Myocyte (in vitro differentiated cells): ENCODE data around the gene DHFR2. TPM values are rescaled to one million over a fixed set of nuclear protein-coding genes. Genes with fewer than 3 reads are reported as not detected.
"Not testable (repeated sequence)": the region's sequence is repeated elsewhere in the genome, so short reads cannot be mapped to it uniquely, and the experiment has no call there.

ENCODE experiments used
- DNase-seq: peaks from one replicate; pipeline ENCODE4 v3.0.0-alpha.2; 2012; ENCODE audit warnings: low read depth
- polyA plus RNA-seq: library from polyadenylated mRNA; unstranded; fragments of >200 nt; gene quantifications from one replicate; pipeline ENCODE4 v1.2.1, GENCODE V29; 2012; ENCODE audit warnings: missing spikeins
- total RNA-seq: library from RNA; depleted of rRNA; stranded (reverse); fragments of >200 nt; gene quantifications from 2 replicates; pipeline ENCODE4 v1.2.3, GENCODE V29; 2014

DHFR2 gene
- 3.3 and 3.9 TPM in 2 replicates for total RNA-seq
- polyA plus RNA-seq: 3.0 TPM

GRCh38 chr3:94062513-94063404 is at the start of gene DHFR2, which contains the start of gene NSUN3:
Gene DHFR2, minus strand, starts transcription at chr3:94062916. Its CDS starts 1,405 bp downstream, at chr3:94061511.
Gene NSUN3, plus strand, starts transcription at chr3:94063061. Its CDS starts 66 bp downstream, at chr3:94063127.
- DNase-seq: peak; percentile 98

- no peak for DNase-seq
These were observed 48.1 kb upstream of the DHFR2 start for GRCh38 chr3:94110854-94111253.

GRCh38 chr3:94110232-94110631 is 47.5 kb upstream of the DHFR2 start:
- DNase-seq: not testable (repeated sequence)

GRCh38 chr3:94106268-94106667 is 43.6 kb upstream of the DHFR2 start:
- no peak for DNase-seq

- peak; percentile 3 for DNase-seq
These were observed 39.1 kb upstream of the DHFR2 start for GRCh38 chr3:94101860-94102259.

- DNase-seq: no peak
These were observed 36.6 kb upstream of the DHFR2 start for GRCh38 chr3:94099311-94099710.

- DNase-seq: no peak
These were observed 35.7 kb upstream of the DHFR2 start for GRCh38 chr3:94098452-94098851.

- no peak for DNase-seq
These were observed 32.4 kb upstream of the DHFR2 start for GRCh38 chr3:94095111-94095510.

GRCh38 chr3:94093151-94093550 is 30.4 kb upstream of the DHFR2 start:
- no peak for DNase-seq

GRCh38 chr3:94092086-94092485 is 29.4 kb upstream of the DHFR2 start:
- no peak for DNase-seq

GRCh38 chr3:94089126-94089525 is 26.4 kb upstream of the DHFR2 start:
- DNase-seq: no peak

GRCh38 chr3:94083261-94083660 is 20.5 kb upstream of the DHFR2 start:
- DNase-seq: no peak

GRCh38 chr3:94082391-94082937 is 19.7 kb upstream of the DHFR2 start:
- DNase-seq: no peak

- no peak for DNase-seq
These were observed 19.2 kb upstream of the DHFR2 start for GRCh38 chr3:94081884-94082283.

- DNase-seq: not testable (repeated sequence)
These were observed 17.8 kb upstream of the DHFR2 start for GRCh38 chr3:94080552-94080951.

GRCh38 chr3:94076055-94076454 is 13.3 kb upstream of the DHFR2 start:
- DNase-seq: peak; percentile 18

- DNase-seq: no peak
These were observed 9.1 kb upstream of the DHFR2 start for GRCh38 chr3:94071713-94072284.

- no peak for DNase-seq
These were observed 7.7 kb upstream of the DHFR2 start for GRCh38 chr3:94070341-94070911.

GRCh38 chr3:94069194-94069813 is 6.6 kb upstream of the DHFR2 start:
- peak; percentile 23 for DNase-seq

GRCh38 chr3:94066506-94067500 is 4.1 kb upstream of the DHFR2 start:
- DNase-seq: no peak
